PC-9 (cell line): ENCODE measurements around the gene RNF223.

Experiments used
- CTCF ChIP-seq: fragments of 200-600 bp; sonication (generic); conservative IDR thresholded peaks from 2 replicates; pipeline ENCODE4 v1.6.1; 2017; ENCODE audit warnings: mixed run types, antibody characterized with exemption, mild to moderate bottlenecking, moderate library complexity
- EZH2 ChIP-seq: fragments of 200-600 bp; sonication (generic); IDR thresholded peaks from 2 replicates; pipeline ENCODE4 v1.8.0; 2017; ENCODE audit warnings: antibody characterized with exemption, low read depth

- no peak for TF ChIP-seq CTCF
- TF ChIP-seq EZH2 = no peak
These were observed 33.8 kb downstream of the RNF223 start for GRCh38 chr1:1040004-1040991.
